NCI-H748 treated with DMSO at 0.1 percent for 48 hours (cell line): Measurements from ENCODE around the gene UBC.

Source experiments
- DNase-seq: peaks from one replicate; lab custom pipeline; 2025; lab: John Stamatoyannopoulos, UW

The UBC gene

DNA sequence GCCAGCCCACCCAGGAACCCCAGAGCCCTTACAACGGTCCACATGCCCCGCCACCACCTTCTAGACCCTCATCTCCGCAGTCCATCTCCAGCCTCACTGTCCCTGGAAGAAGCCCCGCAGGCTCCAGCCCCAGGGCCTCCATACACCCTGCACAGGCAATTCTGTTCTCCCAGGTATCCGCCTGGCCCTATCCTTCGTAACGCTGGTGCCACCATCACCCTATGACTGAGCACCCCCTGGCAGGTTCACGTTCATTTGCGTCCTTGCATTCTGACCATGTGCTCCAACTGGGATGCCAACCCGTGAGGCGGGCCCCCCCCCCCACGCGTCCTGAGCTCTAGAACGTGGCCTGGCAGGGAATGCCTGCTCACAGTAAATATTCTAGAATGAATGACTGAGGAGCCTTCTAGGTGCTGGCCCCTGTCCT lies 50.1 kb downstream of the UBC start:
- no peak for DNase-seq

DNA sequence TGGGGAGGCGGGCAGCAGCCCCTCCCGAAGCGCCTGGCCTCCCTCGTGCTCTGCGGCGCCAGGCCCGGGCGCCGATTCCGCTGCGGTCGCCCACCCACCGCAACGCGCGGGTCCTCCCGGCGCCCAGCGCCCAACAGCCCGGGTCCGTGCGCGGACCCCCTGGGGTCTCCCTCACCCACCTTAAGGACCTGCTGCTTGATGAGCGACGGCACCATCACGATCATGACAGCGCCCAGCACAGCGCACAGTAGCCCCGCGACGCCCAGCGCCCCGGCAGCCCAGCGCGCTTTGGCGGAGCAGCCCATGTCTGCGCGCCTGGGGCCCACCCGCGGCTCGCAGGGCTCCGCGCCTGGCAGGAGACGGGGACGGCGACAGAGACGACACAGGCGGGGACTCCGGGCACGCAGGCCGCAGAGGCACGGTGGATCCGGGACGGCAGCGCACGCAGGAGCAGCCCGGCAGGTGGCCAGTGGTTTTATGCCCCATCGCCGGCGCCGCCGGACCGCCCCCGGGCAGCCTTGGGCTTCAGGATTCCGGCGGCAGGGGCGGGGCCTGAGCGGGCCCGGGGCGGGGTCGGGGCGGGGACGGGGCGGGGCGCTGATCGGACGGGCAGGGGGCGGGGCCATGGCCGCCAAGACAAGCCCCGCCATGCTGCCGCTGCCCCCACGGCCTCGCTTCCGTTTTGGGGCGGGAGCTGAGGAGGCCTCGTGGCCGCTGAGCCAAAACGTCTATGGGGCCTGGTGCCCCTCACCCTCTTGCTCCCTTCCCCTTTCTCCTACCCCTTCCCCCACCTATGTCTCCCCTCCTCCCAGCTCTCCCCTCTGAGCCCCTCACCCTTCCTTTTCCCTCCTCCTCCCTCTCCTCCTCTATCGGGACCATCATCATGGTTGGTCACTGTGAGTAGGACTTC lies 50.8 kb downstream of the UBC start, which contains the start of gene SCARB1:
TSS of gene SCARB1 (minus strand) at position 449 of the 910 bp plus-strand sequence. CDS start at position 305, 144 bp downstream.
- peak; percentile 32 for DNase-seq

DNA sequence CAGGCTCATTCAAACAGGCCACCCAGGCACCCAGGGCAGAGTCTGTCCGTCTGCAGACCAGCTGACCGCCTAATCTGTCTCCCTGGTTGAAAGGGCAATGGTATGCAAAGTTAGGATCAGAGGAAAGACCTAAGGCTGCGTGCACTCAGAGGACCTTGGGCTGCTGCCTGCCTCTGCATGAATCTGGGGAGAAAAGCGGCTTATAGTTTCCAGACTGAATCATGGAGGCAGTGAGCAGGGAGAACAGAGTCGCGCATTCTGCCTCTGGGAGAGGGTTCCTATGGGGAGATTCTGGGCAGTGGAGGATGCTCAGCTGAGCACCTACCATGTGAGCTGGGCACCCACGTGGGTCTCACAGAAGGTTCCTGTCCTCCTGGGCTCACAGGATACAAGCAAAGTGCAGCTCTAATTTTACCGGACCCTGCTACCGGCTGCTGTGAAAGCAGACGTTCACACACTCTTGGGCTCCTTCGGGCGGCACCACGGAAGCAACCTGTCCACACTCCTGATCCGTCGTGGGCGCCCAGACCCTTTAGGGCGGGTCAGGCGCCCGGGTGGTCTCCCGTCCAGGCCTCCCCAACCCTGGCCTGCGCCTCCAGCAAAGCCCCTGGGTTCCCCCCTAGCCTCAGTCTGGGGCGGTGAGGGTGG lies 51.6 kb downstream of the UBC start:
- peak; percentile 11 for DNase-seq

DNA sequence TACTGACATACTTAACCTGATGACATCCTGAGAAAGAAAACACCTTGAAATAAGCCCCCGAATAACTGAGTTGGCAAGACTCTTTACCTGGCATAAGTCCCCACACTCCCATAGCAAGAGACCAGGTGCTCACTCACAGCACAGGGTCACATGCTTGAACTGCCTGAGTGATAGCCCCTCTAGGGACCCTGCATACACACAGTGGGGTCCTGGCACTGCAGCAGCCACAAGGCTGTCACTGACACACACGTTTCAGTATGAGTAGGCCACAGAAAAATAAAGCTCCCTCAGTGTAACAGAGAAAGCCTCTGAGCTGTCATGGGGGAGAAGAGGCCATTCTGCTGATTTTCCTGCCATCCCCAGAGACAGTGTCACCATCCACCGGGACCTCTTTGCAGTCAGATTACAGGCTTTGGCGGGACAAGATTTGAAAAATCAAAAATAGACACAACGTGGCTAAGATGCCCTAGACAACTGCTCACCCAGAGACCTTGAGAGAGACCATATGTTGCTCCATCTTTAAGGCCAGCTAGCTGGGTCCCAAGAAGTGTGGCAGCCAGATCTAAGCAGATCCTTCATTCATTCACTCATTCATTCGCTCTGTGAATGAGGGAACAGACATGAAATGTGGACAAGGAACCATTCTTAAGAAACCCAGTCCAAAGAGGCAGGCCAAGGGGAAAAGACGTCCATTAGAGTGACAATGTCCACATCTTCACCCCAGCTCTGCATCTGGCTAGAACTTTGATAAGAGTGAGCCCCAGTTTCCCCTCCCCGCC lies 52.4 kb downstream of the UBC start:
- DNase-seq = no peak
